ENCODE results near the gene GLT1D1. TPM values are rescaled to one million over a fixed set of nuclear protein-coding genes. Genes with fewer than 3 reads are reported as not detected.

Gene GLT1D1
- total RNA-seq, 4 donors from 2014 or later, result 0.60 TPM; not detected in 3

- no peak for DNase-seq (ENCODE audit: low spot score in 2 of 2)
- WGBS, 2 donors, result 96% methylated on average over 16 to 27 of the region's 27 CpGs
- H3K27me3 ChIP-seq, result no peaks in the 10 kb centered on the region
- H3K9me3 ChIP-seq, result no peaks in the 10 kb centered on the region
- H3K27ac ChIP-seq, result no peak overlapping the region
- TF ChIP-seq CTCF (IDR thresholded peaks at IDR 0.05), result no peak
- no peak for TF ChIP-seq POLR2A (IDR thresholded peaks at IDR 0.05)
- no peak for TF ChIP-seq EP300 (IDR thresholded peaks at IDR 0.05)
- H3K4me3 ChIP-seq, result no peak overlapping the region
- H3K36me3 ChIP-seq, result no peaks in the 10 kb centered on the region
- H3K4me1 ChIP-seq, result no peaks in the 10 kb centered on the region
These were observed 91.7 kb downstream of the GLT1D1 start for GRCh38 chr12:128944956-128945355.

- 59 to 64% methylated on average over 10 of the region's 10 CpGs for WGBS, 2 donors
- no peaks in the 10 kb centered on the region for H3K4me1 ChIP-seq
- H3K4me3 ChIP-seq, result no peak overlapping the region
- TF ChIP-seq POLR2A (IDR thresholded peaks at IDR 0.05) (no peak), CTCF (IDR thresholded peaks at IDR 0.05) (no peak), EP300 (IDR thresholded peaks at IDR 0.05) (no peak)
- DNase-seq (ENCODE audit: low spot score in 2 of 2), result no peak
- no peaks in the 10 kb centered on the region for H3K9me3 ChIP-seq
- H3K27ac ChIP-seq, result no peak overlapping the region
- no peaks in the 10 kb centered on the region for H3K36me3 ChIP-seq
- H3K27me3 ChIP-seq, result no peaks in the 10 kb centered on the region
These were observed 93.9 kb downstream of the GLT1D1 start for GRCh38 chr12:128947209-128947608.

- TF ChIP-seq EP300 (IDR thresholded peaks at IDR 0.05) (no peak), POLR2A (IDR thresholded peaks at IDR 0.05) (no peak), CTCF (IDR thresholded peaks at IDR 0.05) (no peak)
- H3K36me3 ChIP-seq, result no peaks in the 10 kb centered on the region
- no peak overlapping the region for H3K27ac ChIP-seq
- H3K4me3 ChIP-seq, result no peak overlapping the region
- WGBS, 2 donors, result 73 to 80% methylated on average over 5 of the region's 5 CpGs
- no peaks in the 10 kb centered on the region for H3K27me3 ChIP-seq
- no peaks in the 10 kb centered on the region for H3K4me1 ChIP-seq
- H3K9me3 ChIP-seq, result no peaks in the 10 kb centered on the region
- DNase-seq (ENCODE audit: low spot score in 2 of 2), result no peak
These were observed 95.8 kb downstream of the GLT1D1 start for GRCh38 chr12:128949086-128949485.

- H3K4me1 ChIP-seq, result no peaks in the 10 kb centered on the region
- H3K36me3 ChIP-seq, result no peaks in the 10 kb centered on the region
- WGBS, 2 donors, result 75 to 80% methylated on average over 13 of the region's 13 CpGs
- H3K9me3 ChIP-seq, result no peaks in the 10 kb centered on the region
- TF ChIP-seq POLR2A (IDR thresholded peaks at IDR 0.05) (no peak), CTCF (IDR thresholded peaks at IDR 0.05) (no peak), EP300 (IDR thresholded peaks at IDR 0.05) (no peak)
- no peak for DNase-seq (ENCODE audit: low spot score in 2 of 2)
- H3K27me3 ChIP-seq, result no peaks in the 10 kb centered on the region
- no peak overlapping the region for H3K27ac ChIP-seq
- H3K4me3 ChIP-seq, result no peak overlapping the region
These were observed 98.2 kb downstream of the GLT1D1 start for GRCh38 chr12:128951448-128951847.

GRCh38 chr12:128956755-128957154 lies 103.5 kb downstream of the GLT1D1 start:
- H3K27ac ChIP-seq, result no peak overlapping the region
- no peak overlapping the region for H3K4me3 ChIP-seq
- H3K4me1 ChIP-seq, result no peaks in the 10 kb centered on the region
- 57 to 75% methylated on average over 7 of the region's 7 CpGs for WGBS, 2 donors
- no peaks in the 10 kb centered on the region for H3K36me3 ChIP-seq
- TF ChIP-seq EP300 (IDR thresholded peaks at IDR 0.05) (no peak), POLR2A (IDR thresholded peaks at IDR 0.05) (no peak), CTCF (IDR thresholded peaks at IDR 0.05) (no peak)
- H3K9me3 ChIP-seq, result no peaks in the 10 kb centered on the region
- DNase-seq (ENCODE audit: low spot score in 2 of 2), result no peak
- H3K27me3 ChIP-seq, result peaks cover 0 to 3% of the 10 kb centered on the region in 2 donors
